Stimulated activated CD8-positive, alpha-beta memory T cell treated with anti-CD3 and anti-CD28 coated beads, Interleukin-2, amount 100 ng/mL, for 48 hours (primary cell): ENCODE results near the gene SLC6A11.

ENCODE experiments used
- DNase-seq, 2 donors: peaks; one replicate each; pipeline ENCODE4 v3.0.0-alpha.2; 2020; ENCODE audit warnings: low read depth in 2 of 2

SLC6A11 gene

DNA sequence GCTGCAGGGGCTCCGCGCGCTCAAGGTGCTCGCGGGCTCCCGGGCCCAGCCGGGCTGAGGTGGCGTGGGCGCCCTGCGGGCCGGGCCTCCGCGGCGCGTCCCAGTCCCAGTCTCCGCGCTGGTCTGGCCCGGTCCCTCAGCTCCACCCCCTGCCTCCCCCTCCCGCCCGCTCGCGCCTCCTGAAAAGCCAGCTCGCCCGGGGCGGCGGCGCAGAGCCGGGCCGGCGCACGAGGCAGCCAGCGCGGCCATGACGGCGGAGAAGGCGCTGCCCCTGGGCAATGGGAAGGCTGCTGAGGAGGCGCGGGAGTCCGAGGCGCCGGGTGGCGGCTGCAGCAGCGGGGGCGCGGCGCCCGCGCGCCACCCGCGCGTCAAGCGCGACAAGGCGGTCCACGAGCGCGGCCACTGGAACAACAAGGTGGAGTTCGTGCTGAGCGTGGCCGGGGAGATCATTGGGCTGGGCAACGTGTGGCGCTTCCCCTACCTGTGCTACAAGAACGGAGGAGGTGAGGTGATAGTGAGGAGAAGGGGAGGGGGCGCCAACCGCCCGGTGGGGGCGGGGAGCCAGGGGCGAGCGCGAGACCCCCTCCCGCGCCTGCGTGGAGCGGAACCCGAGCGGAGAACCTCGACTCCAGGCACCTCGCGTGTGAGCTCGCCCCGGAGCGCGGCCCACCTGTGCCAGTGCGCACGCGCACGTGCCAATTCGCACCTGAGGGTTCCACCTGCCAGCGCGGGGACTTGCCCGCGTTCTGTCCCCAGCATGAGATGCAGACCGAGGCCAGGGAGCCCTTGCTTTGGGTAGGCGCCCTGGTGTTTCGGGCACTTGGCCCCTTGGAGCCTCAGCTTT is at the start of gene SLC6A11:
SLC6A11 (plus strand) TSS at position 210 of the 844 bp plus-strand sequence; CDS start at position 248, 38 bp downstream.
- DNase-seq: no peak

DNA sequence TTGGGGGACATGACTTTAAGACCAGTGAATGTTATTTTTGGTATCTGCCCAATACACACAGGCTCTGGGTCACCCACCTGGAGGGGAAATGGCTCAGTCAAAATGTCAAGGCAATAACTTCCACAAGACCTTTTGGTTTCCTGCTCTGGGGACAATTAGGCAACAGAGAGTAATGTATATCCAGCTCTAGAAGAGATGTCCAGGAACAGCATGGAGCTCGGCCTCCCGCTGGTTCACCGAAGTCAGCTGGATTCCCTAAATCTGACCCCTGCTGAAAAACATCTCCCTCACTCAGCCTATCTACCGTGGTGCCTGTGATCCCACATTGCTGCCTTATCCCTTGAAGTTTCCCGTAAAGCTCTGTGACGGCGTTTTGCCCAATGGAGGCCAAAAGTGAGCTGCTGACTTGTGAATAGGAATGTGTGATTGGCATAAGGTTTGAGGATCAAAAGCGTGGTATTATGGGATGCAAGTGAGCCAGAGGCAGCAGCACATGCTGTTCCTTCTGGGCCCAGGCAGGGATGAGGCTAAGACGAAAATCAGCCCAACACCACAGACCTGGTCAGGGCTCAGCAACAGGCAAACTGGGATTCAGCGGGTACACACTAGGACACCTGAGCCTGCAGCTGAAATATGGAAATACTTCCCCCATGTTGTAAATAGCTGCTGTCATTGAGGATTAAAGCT is 47.2 kb upstream of the SLC6A11 start:
- no peak for DNase-seq

- DNase-seq: no peak
Observed at GRCh38 chr3:10770547-10770946, 45.5 kb upstream of the SLC6A11 start.

DNA sequence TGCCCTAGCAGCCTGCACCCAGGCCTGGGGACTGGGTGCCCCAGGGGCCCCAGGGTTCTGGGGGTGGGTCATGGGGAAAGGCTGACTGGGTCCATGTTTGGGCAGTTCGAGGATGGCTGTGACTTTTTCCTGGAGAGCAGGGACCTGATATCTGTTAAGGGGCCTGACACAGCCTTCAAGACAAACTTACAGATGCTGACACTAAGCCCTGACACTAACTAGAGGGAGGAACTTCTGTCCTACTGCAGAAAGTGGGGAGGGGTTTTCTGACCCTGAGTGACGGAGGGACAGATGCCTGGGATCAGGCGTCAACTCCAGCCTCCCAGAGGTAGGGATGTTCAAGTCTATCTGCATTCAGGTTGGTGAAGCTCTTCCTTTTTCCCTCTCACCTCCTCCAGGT is 45.0 kb upstream of the SLC6A11 start:
- no peak for DNase-seq

DNA sequence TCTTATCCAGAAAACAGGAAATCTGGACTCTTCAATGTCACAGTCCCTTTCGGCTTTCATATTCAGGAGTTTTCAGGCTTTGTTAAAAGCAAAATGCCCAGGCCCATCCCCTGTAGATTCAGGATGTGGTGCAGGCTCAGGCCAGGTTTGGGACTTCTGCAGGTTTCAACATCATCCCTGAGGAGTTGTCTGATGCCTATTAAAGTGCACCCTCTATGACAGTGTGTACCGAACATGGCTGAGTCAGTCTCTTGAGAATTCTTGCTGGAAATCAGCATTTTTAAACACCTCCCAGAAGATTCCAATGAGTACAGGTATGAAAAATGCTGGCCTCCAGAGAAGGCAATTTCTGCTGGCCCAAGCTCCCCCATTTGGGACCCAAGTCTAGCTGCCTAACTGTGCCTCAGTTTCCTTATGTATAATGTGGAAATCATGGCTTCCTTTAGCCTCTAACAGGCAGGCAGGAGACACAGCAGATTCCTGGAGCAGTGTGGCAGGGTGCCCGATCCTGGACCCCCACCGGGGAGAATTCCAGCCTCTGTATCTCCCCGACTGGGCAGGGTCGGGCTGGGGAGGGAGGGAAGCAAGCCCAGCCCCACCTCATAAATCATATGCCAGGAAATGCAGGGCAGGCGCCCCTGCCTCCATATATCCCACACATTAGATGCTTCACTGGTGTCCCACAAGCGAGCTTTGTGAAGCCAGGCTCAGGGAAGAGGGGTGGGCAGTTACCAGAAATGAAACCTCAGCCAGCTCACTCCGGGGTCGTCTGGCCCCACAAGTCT is 44.4 kb upstream of the SLC6A11 start:
- DNase-seq: no peak

DNA sequence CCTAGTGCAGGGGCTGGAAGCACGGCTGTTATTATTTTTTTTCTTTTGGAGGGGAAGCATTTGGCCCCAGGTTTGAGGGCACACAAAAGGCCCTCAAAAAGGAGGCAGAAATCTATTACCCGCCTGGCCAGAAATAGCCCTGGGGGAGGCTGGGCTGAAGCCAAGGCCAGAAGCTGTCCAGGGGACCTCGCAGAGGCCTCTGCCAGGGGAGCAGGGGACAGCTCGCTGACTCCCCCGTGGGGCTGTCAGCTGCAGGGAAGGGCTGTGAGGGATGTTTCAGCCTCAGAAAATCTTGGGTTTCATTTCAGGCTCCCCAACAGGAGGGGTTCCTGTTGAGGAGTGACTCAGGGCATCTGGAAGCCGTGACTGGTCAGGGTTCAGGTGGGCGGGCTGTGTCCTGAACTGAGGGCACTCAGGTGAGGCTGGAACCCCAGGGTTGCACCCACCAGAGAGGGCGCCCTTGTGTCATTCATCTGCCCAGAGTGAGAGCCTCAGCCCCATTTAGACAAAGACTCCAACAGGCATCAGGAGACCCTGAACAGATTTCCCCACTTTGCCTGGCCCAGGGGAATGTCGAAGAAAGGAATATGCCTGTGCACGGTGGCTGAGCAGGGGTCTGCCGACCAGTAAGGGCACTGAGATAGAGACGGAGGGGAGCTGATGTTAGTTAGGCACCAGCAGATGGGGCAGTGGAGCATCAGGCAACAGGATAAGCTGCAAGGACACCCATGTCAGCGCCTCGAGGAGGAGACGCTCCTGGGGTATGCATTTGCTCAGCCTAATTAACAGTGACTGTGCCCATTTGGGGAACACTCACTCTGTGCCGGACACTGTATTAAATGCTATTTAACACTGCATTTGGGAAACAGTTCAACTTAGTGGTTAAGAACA is 43.5 kb upstream of the SLC6A11 start:
- no peak for DNase-seq

GRCh38 chr3:10774129-10774670 is 41.8 kb upstream of the SLC6A11 start:
- no peak for DNase-seq

DNA sequence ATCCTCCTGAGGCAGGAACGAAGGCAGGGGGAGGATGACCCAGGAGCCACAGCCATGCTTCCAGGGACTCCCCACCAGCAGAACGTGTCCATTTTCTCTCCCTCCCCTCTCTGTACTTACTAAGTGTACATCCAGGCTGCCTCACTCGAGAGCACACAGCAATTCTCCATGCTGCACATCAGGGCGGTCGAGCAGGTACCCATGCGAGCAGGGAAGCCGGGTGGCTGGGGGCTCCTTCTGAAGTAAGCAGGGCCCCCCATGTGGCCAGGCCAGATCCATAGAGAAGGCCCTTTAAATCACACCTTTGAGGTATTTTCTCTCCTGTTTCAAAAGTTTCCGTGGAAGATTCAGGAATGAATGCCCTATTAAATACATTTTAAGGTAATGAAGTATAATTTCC is 41.2 kb upstream of the SLC6A11 start:
- no peak for DNase-seq

DNA sequence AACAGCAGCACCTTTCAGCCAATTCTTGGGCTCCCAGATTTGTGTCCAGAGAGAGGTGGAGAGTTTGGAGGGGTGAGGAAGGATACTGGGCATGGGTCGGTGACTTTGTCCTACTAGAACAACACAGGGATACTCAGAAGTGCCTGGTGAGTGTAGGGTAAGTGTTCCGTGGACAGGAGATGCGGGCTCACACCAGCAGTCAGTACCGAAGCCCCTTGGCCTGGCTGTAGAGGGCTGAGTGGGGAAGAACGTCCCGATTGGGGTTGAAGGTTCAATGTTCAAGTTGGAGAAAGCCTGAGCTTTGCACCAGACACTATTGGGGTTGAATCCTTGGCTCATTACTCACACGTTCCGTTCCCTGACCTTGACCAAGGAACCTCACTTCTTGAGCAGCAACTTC is 40.8 kb upstream of the SLC6A11 start:
- DNase-seq: no peak

DNA sequence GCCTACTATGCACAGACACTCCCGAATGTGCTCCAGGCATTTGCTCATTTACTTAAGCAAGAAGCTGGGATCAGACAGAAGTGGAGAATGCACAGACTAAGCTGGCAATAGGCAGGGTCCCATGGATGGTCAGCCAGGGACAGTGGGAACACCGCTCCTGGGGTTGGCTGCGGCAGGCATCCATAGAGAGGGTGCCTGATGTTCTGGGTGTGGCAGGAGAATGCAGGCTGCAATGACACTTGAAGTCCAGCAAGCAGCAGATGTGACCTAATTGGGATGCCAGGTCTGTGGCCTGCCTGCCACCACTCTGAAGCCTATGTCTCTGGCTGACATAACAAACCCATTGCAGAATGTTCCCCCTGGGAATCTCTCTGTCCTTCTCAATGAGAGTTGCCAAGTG is 40.2 kb upstream of the SLC6A11 start:
- DNase-seq: no peak

DNA sequence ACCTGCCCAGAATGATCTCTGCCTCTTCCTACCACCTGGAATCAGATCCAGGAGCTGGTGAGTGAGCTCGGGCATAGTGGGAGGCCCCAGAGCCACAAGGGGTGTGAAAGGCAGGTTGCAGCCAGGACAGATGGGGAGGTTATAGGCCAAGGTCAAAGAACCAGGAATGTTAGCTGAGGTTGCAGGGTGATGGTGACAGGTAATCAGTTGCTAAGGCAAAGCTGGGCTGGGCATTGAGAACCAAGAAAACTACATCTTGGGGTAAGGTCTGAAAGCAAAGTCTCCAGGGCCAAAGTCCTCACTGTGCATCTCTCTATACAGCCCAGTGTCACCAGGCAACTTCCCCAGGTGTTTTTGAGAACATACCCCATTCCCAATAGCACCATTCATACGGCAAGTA is 38.4 kb upstream of the SLC6A11 start:
- DNase-seq: no peak

DNA sequence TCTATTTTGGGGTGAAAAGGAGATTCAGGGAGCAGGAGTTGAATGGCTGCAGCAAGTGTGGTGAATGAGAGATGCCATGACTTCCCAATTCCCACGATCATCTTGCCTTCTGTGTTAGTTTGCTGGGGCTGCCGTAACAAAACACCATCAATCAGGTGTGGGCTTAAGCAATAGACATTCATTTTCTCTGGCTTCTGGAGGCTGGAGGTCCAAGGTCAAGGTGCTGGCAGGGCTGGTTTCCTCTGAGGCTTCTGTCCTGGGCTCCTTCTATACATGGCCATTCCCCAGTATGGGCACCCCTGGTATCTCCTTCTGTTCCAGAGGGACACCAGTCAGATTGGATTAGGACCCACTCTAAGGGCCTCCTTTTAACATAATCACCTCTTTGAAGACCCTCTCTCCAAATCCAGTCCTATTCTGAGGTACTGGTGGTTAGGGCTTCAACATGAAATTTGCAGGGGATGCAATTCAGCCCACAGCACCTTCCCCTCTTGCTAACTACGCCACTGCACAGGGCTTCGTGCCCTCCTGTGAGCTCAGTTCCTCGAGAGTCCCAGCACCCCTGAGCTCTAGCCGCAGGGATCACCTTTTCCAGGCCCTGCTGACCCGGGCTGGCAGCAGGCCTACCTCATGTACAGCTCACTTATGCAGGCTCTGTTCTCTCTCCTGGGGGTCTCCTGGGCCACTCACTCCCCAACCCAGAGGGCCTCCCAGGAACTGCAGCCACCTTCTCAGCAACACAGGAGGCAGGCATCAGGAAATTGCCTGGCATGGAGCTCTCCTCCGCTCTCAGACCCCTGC is 37.3 kb upstream of the SLC6A11 start:
- DNase-seq: no peak

DNA sequence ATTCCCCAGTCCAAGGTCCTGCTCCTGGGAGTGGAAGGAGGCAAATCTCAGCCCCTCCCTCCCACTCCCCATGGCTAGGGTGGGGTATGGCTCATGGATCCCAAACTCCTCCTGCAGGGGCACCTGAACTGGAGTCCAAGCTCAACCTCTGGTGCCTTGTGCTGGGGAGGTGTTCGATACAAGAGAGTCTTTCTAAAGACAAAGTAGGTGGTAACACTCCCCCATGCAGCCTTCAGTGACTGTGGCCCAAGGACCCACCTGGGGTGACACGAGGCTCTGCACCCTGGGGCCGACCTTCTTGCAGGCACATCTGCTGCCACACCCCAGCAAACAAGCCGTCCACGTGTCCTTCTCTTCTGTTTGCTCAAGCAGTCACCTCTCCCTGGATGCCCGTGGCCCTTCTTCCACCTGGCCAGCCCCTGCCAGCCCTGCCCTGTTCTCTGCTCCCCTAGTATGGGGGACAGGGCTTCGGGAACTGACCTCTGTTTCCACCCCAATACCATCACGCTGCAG is 36.7 kb upstream of the SLC6A11 start:
- no peak for DNase-seq

DNA sequence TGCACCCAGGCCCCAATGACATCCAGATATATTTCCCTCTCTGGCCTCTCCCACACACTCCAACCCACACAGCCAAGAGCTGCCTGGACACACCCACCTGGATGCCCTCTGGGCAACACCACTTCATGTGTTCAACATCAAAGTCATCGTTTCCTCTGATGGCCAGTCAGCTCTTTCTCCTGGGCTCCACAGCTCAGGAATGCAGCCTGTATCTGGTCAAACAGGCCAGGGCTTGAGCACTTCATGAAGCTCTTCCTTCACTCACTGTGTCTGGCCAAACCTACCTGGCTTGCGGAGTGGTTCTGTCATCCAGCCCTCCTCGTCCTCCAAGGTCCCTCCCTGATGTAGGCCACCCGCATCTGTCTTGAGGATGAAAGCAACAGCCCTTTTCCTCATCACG is 35.8 kb upstream of the SLC6A11 start:
- no peak for DNase-seq

GRCh38 chr3:10780922-10781321 is 35.1 kb upstream of the SLC6A11 start:
- no peak for DNase-seq

DNA sequence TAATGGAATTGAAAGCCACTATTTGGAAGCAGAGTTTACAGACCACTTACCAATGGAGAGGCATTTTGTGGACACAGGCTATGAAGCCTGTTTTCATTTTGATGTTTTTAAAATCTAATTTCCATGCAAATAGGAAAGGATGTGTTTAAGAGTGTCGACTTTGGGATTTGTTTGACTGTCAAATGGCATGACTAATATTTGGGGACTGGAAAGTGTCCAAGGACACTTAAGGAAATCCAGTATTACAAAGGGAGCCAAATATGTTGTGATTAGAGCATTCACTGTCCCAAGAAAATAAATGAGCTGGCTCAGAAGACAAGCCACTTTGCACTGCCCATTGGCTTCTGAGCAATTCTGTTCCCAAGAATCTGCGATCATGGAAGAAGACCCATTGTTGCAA is 34.0 kb upstream of the SLC6A11 start:
- no peak for DNase-seq

GRCh38 chr3:10783360-10784351 is 32.4 kb upstream of the SLC6A11 start:
- no peak for DNase-seq

DNA sequence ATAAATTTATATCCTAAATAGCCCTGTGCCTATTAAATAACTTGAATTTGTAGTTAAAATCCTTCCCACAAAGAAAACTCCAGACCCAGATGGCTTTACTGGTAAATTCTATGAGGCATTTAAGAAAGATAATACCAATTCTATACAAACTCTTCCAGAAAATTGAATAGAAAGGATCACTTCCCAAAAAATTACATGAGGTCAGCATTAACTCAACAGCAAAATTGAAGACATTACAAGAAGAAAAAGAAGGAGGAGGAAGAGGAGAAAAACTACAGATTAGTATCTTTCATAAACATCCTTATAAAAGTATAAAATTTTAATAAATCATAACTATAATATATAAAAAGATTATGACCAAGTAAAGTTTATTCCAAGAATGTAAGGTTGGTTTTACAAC is 29.4 kb upstream of the SLC6A11 start:
- no peak for DNase-seq

GRCh38 chr3:10788451-10788850 is 27.6 kb upstream of the SLC6A11 start:
- no peak for DNase-seq
